Retina (tissue), 1 donor: ENCODE measurements around the gene RAB44.
A peak's percentile ranks its signal among the peaks of the same experiment; 100 is the strongest.

Source experiments
- DNase-seq: peaks from one replicate; pipeline ENCODE4 v3.0.0-alpha.2; 2016

RAB44 gene

DNA sequence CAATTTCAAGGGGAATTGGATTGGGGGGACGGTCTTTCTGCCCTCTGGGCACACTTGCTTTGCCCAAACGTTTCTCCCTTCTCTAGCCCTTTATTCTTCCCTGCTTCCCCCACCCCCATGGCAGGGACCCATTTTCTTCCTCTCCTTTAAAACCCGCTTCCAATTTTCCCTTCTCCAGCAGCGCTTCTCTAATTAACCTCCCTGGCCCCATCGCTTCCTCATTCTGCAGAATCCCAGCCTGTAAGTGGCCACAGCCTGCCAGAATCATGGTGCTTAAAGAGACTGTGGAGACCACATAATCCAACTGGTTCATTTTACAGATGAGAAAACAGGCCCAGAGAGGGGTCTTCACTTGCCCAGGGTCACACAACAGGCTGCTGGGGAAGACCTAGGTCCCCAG lies 80.2 kb downstream of the RAB44 start:
- DNase-seq: peak; percentile 66

GRCh38 chr6:36779227-36779626 lies 81.6 kb downstream of the RAB44 start:
- no peak for DNase-seq

DNA sequence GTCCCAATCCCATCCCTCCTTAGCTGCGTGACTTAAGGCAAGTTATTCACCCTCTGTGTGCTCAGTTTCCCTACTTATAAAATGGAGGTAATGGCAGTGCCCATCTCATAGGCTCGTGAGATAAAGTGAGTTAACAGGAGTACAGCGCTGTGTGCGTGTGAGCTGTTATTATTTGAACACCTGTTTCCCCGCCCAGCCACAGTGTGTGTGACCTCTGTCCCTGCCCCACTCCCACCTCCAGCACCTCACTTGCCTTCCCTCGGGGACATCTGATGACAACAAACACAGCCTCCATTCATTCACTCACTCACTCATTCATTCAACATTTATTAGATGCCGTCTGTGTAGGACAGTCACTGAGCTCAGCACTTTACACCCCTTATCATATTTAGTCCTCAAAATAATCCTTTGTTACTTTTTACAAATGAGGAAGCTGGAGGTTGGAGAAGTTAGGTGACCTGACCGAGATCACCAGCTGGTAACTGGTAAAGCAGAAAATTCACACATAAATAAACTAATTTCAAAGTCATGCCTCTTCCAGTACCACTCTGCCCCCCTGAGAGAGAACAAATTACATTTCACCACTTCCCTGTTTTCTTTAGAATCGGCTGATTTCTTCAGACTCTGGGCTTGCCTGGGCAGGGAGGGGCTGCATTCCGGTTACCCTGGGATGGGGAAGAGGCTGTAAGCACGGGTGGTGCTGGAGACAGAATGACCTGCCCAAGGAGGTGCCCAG lies 83.0 kb downstream of the RAB44 start:
- no peak for DNase-seq

DNA sequence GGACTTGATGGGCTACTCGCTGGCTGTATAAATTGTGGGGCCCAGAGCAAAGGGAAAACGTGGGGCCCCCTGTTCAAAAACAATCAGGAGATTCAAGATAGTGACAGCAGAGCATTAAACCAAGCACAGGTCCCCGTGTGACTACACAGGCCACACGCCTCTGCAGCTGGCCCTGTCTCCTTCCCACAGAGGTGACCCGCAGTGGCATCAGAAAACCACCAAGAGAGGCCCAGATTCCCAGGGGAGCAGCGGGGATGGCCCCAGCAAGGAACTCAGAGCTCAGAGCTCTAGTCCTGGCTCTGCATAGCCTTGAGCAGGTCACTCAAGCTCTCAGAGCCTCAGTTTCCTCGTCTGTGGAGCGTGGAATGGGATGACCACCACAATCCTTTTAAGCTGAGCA lies 84.0 kb downstream of the RAB44 start:
- no peak for DNase-seq
